Amniotic epithelial cell (primary cell): ENCODE data around the gene ABCG1.
A peak's percentile ranks its signal among the peaks of the same experiment; 100 is the strongest.
"Not testable (repeated sequence)": the region's sequence is repeated elsewhere in the genome, so short reads cannot be mapped to it uniquely, and the experiment has no call there.

Experiments
- DNase-seq: peaks from one replicate; pipeline ENCODE4 v3.0.0-alpha.2; 2010; ENCODE audit warnings: low read depth

The ABCG1 gene

DNA sequence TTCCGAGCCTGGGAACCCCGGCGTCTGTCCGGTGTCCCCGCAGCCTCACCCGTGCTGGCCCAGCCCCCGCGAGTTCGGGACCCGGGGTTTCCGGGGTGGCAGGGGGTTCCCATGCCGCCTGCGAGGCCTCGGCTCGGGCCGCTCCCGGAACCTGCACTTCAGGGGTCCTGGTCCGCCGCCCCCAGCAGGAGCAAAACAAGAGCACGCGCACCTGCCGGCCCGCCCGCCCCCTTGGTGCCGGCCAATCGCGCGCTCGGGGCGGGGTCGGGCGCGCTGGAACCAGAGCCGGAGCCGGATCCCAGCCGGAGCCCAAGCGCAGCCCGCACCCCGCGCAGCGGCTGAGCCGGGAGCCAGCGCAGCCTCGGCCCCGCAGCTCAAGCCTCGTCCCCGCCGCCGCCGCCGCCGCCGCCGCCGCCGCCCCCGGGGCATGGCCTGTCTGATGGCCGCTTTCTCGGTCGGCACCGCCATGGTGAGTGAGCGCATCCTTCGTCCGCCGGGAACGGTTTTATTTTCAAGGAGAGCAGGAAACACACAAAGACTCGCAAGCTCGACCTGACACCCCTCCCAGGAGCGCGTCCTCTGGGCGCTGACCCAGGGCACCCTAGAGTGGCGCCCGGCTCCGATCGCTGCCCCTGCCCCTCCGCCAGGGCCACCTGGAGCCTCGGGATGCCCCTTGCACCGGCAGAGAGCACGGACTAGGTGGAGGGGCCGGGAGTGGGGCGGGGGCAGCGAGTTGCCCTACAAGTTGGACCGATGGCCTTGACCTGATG is at the start of gene ABCG1:
TSS of gene ABCG1 (plus strand) at position 305 of the 770 bp plus-strand sequence. CDS start at position 428, 123 bp downstream.
- no peak for DNase-seq

DNA sequence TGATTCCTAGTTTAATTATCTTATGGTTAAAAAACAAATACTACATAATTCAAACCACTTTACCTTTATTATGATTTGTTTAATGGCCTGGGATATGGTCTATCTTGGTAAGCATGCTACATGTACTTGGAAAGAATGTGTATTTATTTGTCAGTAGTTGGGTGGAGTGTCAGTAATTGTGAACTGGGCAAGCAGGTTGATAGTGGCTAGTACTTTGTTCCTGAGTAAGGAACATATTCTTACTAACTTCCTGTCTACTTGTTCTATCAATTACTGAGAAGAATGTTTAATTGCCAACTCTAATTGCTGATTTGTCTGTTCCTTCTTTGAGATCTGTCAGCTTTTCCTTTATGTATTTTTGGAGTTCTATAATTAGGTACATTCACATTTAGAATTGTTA is 49.2 kb upstream of the ABCG1 start:
- DNase-seq = no peak

DNA sequence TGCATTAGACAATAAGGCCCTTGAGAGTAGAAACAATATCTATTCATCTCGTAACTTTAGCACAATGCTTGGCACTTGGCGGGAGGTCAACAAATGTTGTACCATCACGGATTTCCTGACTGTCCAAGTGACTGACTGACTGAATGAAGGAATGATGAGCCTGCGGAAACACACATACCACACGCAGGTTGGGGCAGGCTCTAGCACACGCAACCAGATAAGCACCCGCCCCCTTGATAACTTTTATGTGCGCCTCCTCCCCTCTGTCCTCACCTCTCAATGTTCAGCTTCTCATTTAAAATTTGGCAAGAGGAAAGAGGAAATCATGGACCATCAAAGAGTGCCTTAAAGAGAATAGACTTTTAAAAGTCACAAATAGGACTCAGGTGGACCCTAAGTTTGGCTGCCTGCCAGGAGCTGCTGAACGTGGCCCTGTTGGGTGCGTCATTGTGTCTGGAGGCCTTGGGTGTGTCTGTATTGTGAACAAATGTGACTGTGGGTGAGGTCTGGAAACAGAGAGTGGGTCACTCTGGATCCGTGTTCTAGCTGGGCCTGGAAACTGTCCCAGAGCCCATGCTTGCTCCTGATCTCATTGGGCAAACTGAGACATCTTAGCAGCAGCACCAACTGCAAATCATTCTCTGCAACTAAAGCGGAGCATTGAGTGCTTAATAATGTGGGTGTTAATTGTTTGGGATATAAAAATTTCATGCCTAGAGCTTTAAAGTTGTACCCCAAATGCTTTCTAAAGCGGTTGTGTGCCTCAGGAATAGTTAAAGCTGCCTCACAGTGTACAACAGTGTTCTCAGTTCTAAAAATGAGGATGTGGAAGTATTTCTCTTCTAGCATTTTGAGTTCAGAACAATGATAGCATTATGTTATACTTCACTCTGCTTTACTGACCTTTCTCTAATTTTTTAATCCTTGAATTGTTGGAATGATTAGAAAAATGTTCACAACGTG is 47.6 kb upstream of the ABCG1 start:
- no peak for DNase-seq

DNA sequence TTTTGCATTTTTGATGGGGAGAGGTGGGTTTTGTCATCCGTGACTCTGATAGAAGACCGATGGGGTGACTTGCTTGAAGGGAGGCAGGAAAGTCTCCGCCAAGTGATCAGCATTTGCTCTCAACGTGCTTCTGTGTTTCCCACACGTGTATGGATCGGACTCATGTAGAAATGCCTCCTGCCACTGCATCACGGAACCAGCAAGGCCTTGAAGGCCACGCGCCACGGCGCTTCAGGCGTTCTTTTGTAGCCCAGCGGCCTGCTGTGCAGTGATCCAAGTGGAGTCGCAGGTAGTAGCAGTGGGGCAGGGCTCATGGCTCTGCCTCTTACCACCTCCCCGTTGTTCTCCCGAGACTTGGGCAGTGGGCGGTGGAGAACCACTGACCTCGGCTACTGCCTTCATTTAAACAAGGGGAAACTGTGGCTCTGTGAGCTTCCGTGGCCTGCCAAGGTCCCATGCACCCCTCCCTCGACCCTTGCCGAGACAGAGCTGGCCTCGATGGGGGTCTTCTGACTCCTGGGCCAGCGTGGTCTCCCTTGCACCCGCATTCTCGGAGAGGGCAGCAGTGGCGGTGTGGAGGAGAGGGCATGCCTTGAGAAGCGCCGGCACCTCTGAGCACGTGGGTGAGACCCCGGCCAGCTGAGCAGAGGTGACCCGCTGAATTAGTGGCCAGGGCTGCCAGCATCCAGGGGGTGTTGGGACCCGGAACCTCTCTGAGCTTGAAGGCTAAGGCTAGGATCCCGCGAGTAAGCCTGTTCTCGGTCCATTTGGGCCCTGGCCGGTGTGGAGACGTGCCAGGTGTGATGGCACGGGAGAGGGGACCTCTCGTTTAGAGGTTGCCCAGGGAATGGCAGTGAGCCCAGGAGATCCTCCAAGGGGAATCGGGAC is 46.1 kb upstream of the ABCG1 start:
- DNase-seq = no peak

DNA sequence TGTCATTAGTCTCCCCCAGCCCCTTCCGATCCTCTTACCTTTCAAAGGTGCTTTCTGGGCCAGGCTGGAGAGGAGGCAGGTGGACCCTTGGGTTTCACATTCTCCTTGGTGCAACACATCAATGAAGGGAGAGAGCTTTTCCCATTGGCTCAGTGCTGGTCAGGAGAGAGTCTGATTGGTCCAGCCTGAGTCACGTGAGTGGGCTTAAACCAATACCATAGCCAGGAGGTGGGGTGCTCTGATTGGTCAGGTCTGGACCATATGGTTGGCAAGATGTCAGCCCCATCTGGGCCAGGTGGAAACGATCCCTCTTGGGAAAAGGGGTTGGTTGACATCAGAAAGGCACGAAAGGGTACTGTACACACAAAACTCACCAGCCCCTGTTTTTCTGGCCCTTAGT is 44.8 kb upstream of the ABCG1 start:
- DNase-seq = no peak

DNA sequence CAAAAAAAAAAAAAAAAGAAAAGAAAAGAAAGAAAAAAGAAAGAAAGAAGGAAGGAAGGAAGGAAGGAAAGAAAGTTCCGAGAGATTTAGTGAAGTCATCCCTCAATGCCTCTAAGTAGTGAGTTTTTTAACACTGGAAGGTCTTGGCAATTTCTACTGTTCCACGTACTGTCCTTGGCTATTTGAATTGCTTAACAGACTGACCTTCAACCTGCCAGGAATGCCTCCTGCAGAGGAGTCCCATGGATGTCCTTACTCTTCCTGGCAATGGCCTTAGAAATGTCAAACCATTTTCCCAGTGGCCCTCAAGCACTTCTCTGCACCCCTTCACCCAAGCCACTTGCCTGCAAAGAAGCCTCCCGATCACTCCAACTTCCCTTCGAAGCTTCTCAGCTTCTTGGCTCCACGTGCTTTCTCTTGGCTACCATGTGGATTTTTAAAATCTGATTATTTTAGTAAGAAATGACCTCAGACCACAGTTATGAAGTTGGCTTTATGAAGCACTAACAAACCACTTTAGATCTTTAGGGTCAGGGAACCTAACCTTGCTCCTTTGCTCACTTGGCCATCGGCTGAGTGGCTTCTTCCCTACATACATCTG is 43.7 kb upstream of the ABCG1 start:
- DNase-seq = no peak

DNA sequence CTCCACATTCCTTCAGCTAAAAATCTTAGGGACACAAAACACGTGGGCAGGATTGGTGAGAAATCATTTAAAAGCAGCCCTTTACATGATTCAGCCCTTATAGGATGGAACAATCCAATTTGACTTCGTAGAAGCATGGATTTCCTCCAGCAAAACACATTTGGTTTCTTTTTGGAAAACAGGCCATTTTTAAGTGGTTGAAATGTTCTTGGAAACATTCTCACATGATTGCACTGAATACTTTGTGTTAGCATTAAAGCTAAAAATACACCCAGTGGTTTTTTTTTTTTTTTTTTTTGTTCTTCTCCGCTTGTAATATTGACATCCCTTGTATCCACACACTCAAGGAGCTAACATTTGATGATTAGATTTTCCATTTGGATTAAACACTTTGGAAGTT is 42.1 kb upstream of the ABCG1 start:
- DNase-seq = no peak

DNA sequence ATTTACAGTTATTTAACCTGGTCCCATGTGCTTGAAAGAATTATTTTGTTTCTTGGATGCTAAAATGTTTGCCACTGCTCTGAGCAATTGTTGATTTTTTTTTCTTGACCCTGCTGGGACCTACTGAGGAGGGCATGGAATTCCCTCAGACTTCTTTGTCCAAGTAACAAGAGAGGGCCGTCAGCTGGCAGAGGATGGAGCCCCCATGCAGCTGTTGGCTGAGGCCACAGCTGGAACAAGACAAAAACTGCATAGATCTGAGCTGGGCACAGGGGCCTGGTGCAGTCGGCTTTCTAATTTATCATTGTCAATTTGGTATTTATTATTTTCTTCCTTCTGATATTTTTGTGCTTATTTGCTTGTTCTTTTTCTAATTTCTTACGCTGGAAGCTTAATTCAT is 39.6 kb upstream of the ABCG1 start:
- no peak for DNase-seq

DNA sequence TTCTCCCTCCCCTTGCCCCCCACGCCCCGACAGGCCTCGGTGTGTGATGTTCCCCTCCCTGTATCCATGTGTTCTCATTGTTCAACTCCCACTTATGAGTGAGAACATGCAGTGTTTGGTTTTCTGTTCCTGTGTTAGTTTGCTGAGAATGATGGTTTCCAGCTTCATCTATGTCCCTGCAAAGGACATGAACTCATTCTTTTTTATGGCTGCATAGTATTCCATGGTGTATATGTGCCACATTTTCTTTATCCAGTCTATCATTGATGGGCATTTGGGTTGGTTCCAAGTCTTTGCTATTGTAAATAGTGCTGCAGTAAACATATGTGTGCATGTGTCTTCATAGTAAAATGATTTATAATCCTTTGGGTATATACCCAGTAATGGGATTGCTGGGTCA is 38.9 kb upstream of the ABCG1 start:
- not testable (repeated sequence) for DNase-seq

DNA sequence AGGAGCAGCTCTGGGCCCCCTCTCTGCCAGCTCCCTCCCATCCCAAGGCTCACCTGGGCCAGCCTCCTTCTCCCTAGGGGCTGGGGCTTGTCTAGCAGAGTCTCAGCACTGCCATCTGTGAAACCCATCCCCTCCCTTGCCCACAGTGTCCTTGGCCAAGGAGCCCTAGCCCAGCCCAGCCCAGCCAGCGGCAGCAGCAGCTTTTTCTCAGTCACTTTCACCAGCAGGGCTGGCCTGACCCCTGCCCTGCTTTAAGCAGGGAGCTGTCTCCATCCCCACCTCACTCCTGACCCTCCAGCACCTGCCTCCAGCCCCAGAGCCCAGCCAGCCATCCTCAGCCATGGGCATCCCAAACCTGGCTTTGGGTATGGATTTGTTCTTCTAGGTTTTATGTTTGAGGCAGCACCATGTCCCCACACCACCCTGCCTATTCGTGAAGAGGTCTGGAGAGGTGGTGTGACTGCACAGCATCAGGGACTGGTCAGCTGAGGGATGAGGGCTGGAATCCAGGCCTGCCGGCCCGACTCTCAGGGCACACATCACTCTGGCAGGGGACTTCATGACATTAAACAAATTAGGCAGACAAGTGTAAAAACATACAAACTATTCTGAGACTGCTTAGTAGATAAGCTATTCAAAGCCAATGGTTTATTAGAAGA is 36.1 kb upstream of the ABCG1 start:
- no peak for DNase-seq

DNA sequence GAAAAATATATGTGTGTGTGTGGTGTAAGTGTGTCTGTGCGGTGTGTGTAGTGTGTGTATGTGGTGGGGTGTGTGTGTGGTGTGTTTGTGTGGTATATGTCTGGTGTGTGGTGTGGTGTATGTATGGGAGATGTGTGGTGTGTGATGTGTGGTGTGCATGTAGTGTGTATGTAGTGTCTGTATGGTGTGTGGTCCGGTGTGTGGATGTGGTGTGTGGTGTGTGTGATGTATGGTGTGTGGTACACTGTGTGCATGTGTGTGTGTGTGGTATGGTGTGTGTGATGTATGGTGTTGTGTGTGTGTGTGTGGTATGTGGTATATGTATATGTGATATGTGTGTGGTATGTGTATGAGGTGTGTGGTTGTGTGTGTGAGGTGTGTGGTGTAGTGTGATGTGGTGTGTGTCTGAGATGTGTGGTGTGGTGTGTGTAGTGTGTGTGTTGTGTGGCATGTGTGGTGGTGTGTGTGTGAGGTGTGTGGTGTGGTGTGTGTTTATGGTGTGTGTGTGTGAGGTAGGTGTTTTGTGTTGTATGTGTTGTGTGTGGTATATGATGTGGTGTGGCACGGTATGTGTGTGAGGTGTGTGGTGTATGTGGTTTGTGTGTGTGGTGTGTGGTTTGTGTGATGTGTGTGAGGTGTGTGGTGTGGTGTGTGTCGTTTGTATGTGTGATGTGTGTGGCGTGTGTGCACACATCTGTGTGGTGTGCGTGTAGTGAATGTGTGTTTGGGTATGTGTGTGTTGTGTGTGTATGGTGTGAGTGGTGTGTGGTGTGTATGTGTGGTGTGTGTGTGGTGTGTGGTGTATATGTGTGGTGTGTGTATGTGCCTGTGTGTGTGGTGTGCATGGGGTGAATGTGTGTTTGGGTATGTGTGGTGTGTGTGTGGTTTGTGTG is 35.3 kb upstream of the ABCG1 start:
- no peak for DNase-seq

DNA sequence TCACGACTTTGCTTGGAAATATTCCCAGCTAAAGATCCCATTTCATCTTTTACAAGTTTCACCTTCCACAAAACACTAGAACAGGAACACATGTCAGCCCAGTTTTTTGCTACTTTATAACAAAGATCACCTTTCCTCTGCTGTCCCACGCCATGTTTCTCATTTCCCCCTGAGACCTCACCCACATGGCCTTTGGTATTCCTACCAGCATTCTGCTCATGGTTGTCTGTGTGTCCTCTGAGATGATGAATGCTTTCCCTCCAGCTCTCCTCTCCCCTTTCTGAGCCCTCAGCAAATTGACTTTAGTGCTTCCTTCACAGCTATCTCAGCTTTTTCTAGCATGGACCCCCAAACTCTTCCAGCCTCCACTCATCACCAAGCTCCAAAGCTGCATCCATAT is 32.3 kb upstream of the ABCG1 start:
- no peak for DNase-seq

DNA sequence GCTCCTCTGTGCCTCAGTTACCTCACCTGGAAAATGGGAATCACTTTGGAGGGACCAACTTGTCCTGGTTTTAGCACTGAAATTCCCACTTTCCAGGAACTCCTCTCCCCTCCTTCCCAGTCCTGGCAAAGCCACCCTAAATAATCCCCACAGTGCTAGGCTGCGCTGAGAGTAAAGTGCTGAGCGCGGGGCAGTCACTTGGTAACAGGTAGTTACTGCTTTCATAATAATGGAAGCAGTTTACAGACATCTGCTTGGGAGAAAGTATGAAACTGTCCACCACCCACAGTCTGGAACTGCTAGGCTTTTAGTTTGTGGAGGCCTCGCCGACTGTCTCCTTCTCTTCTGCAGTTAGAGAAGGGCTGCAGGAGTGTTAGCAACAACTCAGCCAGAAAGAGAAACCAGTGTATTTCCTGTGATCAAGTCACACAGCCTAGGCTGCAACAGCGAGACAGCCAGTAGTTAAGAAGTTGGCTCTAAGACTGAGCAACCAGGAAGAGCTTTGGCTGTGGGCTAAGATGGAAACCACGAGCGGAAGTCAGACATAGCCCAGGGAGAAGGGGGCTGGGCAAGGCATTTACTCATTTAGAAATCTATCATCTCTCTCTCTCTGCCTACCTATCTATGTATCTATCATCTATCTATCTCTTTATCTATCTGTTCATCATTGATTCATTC is 30.8 kb upstream of the ABCG1 start:
- peak; percentile 21 for DNase-seq

DNA sequence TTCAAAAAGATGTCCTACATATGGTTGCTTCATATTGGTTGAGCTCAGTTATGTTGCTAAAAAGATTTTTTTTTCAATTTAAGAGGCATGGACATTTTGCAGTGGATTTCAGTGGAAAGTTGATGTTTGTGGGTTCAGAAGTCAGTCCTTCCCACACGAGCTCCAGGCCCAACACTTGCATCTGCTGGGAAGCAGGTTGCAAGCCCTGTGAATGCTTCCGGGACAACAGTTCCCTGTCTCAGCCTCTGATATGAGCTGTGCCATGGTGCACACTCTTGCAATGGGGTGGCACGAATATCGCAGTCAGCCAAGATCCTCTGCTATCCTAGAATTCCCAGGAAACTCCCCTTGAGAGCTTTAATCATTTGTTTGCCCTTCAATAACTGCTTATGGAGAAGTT is 30.3 kb upstream of the ABCG1 start:
- no peak for DNase-seq

DNA sequence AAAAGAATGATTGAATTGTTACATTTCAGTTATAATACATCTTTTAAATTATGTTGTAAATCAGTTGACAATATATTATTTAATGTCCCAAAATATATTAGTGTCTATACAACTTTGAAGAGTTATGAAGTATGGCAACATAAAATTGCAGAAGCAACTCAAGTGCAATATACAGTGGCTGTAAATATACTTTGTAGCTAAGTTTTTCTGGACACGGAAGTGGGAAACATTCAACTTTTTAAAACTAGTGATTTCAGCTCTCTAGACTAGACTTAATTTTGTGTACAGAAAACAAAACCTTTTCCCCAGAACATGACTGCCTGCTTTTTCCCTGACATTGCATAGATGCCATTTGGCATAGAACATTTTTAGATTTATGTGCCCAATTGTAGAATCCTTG is 29.5 kb upstream of the ABCG1 start:
- DNase-seq = no peak

DNA sequence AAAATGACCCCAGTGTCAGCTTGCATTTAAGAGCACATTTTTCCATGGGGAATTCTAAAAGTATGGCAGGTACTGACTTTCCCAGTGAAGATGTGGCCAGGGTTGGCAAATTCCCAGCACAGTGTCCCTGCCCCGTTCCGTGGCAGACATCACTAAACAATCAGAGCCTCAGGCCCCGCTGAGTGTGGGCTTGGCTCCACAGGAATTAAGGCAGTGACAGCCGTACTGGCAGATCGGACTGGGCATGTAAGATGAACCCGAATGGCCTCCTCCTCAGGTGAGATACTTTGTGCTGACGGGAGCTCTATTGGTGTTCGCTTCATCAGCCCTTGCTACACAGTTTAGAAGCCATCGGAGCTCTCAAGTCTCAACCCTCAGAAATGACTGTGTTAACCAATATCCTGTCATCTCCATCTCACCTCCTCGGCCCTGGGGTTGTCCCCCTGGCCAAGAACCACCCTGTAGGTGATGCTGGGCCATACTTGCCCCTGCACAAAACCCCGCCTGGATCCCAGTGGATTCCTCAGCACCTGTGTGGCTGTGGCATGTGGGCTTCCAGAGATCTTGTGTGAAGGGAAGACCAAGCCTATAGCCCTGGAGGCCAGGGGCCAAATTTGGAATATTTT is 29.0 kb upstream of the ABCG1 start:
- no peak for DNase-seq

DNA sequence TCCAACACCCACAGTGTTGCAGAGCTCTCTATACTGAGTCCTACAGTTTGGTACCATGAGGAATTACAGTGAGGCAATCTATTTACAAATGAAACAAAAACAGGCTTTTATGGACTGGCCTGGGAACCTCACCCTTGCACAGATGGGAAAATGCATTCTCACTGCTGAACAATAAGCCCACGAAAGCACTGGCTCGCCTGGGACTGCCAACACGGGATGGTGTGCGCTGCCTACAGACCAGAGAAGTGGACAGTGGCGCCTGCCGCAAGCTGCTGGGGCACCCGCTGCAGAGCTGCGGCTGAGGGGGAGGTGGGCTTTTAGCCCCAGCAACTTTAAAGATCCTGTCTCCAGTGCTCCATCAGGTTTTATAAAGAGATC is 28.5 kb upstream of the ABCG1 start:
- no peak for DNase-seq

DNA sequence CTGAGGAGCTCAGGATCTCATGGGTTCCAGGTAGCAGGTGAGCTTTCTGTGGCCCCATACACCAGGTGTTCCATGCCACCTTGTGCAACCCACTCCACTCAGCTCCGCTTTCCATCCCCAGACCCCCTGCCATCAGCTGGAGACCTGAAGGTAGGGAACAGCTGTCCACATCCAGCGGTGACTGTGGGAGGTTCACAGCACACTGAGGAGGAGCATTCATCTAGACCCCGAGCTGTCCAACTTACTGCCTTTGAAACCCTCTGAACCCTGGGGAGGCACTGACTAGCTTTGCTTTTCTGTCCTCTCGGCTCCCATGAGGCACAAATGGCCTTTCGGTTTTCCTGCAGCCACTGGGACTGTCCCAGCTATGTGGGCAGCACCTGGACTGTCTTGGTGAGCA is 27.9 kb upstream of the ABCG1 start:
- no peak for DNase-seq
